NB4 (cell line): ENCODE results near the gene BAG5.
A peak's percentile ranks its signal among the peaks of the same experiment; 100 is the strongest.
"Not testable (repeated sequence)": the region's sequence is repeated elsewhere in the genome, so short reads cannot be mapped to it uniquely, and the experiment has no call there.

Experiments
- DNase-seq: peaks from one replicate; pipeline ENCODE4 v3.0.0; 2010; ENCODE audit warnings: low read depth
- H3K4me3 ChIP-seq: one replicate; pipeline ENCODE4 v1.5.1; 2011; ENCODE audit warnings: mild to moderate bottlenecking, low read depth, low read length, moderate library complexity
- CTCF ChIP-seq: IDR thresholded peaks from one replicate; pipeline ENCODE4 v1.5.1; 2012; ENCODE audit warnings: low read depth, low read length
- MAX ChIP-seq: IDR thresholded peaks from 2 replicates; pipeline ENCODE4 v1.6.1; 2011; ENCODE audit warnings: low read depth, low read length
- MYC ChIP-seq: IDR thresholded peaks from 2 replicates; pipeline ENCODE4 v1.6.1; 2011; ENCODE audit warnings: low read depth, low read length
- POLR2A ChIP-seq: IDR thresholded peaks from 2 replicates; pipeline ENCODE4 v1.6.1; 2011; ENCODE audit warnings: mild to moderate bottlenecking; ENCODE audit not compliant: insufficient read length; ENCODE audit errors: extremely low read depth

BAG5 gene

GRCh38 chr14:103562429-103563225 is at the start of gene BAG5, which contains the start of gene COA8:
TSS of gene BAG5 (minus strand) at chr14:103562657. CDS start at chr14:103561164, 1,493 bp downstream.
TSS of gene COA8 (plus strand) at chr14:103562960. CDS start at chr14:103563002, 42 bp downstream.
- H3K4me3 ChIP-seq, result peak within 1 kb of the TSS; percentile 84
- peak; percentile 91 for DNase-seq

GRCh38 chr14:103611215-103611614 is 48.8 kb upstream of the BAG5 start:
- no peak for DNase-seq
- TF ChIP-seq POLR2A, result no peak
- no peak for TF ChIP-seq MAX
- no peak for TF ChIP-seq MYC
- TF ChIP-seq CTCF, result no peak
- no peak overlapping the region for H3K4me3 ChIP-seq

More at GRCh38 chr14:103562429-103563225, at the start of gene BAG5, which contains the start of gene COA8:
- TF ChIP-seq MAX, result peak; percentile 25
- TF ChIP-seq POLR2A, result peak; percentile 59
- peak; percentile 64; the same call in 1 of the 2 replicates for TF ChIP-seq MYC
- TF ChIP-seq CTCF, result no peak

GRCh38 chr14:103609081-103609480 is 46.6 kb upstream of the BAG5 start:
- not testable (repeated sequence) for DNase-seq, H3K4me3 ChIP-seq

- TF ChIP-seq POLR2A (no peak), CTCF (no peak), MAX (no peak), MYC (no peak)
- no peak overlapping the region for H3K4me3 ChIP-seq
- DNase-seq, result no peak
Observed at GRCh38 chr14:103607822-103608221, 45.4 kb upstream of the BAG5 start.

GRCh38 chr14:103606963-103607668 is 44.7 kb upstream of the BAG5 start:
- DNase-seq, result peak; percentile 97
- no peak overlapping the region for H3K4me3 ChIP-seq
- TF ChIP-seq MAX, result peak; percentile 100
- TF ChIP-seq POLR2A, result no peak
- peak; percentile 20 for TF ChIP-seq CTCF
- TF ChIP-seq MYC, result peak; percentile 98

GRCh38 chr14:103604620-103605019 is 42.2 kb upstream of the BAG5 start:
- no peak for DNase-seq
- no peak for TF ChIP-seq POLR2A
- TF ChIP-seq MYC, result no peak
- no peak for TF ChIP-seq CTCF
- no peak for TF ChIP-seq MAX
- no peak overlapping the region for H3K4me3 ChIP-seq
